ENCODE measurements around the gene LOXL1.

LOXL1 gene

GRCh38 chr15:73993211-73993994 is 67.1 kb downstream of the LOXL1 start:
- TF ChIP-seq CTCF (IDR thresholded peaks at IDR 0.05; ENCODE audit: poor library complexity, severe bottlenecking) = no peak
- peaks cover 48% of the 10 kb centered on the region for H3K4me1 ChIP-seq (ENCODE audit: insufficient read depth, poor library complexity, severe bottlenecking)
- no peaks in the 10 kb centered on the region for H3K27me3 ChIP-seq (ENCODE audit: insufficient read depth, poor library complexity, severe bottlenecking)
- no peaks in the 10 kb centered on the region for H3K9me3 ChIP-seq (ENCODE audit: severe bottlenecking)
- H3K4me3 ChIP-seq (ENCODE audit: severe bottlenecking) = peak overlapping the region; percentile 52
- ATAC-seq (ENCODE audit: low read depth) (no peak), DNase-seq (ENCODE audit: low spot score) (no peak)
- peak overlapping the region; percentile 66 for H3K27ac ChIP-seq (ENCODE audit: poor library complexity, severe bottlenecking)
- peaks cover 16% of the 10 kb centered on the region for H3K36me3 ChIP-seq (ENCODE audit: low read depth)

- peak within 1 kb of the TSS; percentile 66 for H3K27ac ChIP-seq (ENCODE audit: poor library complexity, severe bottlenecking)
- ATAC-seq (ENCODE audit: low read depth) = peak; percentile 88
- peak; percentile 100 for DNase-seq (ENCODE audit: low spot score)
- peaks cover 27% of the 10 kb centered on the region for H3K36me3 ChIP-seq (ENCODE audit: low read depth)
- no peaks in the 10 kb centered on the region for H3K9me3 ChIP-seq (ENCODE audit: severe bottlenecking)
- no peak for TF ChIP-seq CTCF (IDR thresholded peaks at IDR 0.05; ENCODE audit: poor library complexity, severe bottlenecking)
- H3K4me3 ChIP-seq (ENCODE audit: severe bottlenecking) = peak within 1 kb of the TSS; percentile 52
- peaks cover 38% of the 10 kb centered on the region for H3K4me1 ChIP-seq (ENCODE audit: insufficient read depth, poor library complexity, severe bottlenecking)
- no peaks in the 10 kb centered on the region for H3K27me3 ChIP-seq (ENCODE audit: insufficient read depth, poor library complexity, severe bottlenecking)
Observed at GRCh38 chr15:73994413-73994883, 68.2 kb downstream of the LOXL1 start, which contains the start of gene PML. Gene PML, plus strand, starts transcription at chr15:73994716. Its CDS starts 97 bp downstream, at chr15:73994813.

- peak overlapping the region; percentile 66 for H3K27ac ChIP-seq (ENCODE audit: poor library complexity, severe bottlenecking)
- H3K27me3 ChIP-seq (ENCODE audit: insufficient read depth, poor library complexity, severe bottlenecking) = no peaks in the 10 kb centered on the region
- ATAC-seq (ENCODE audit: low read depth) (0 out of 3 replicates have a peak, but pooled peaks have one; percentile 1), DNase-seq (ENCODE audit: low spot score) (no peak)
- H3K4me1 ChIP-seq (ENCODE audit: insufficient read depth, poor library complexity, severe bottlenecking) = peaks cover 33% of the 10 kb centered on the region
- TF ChIP-seq CTCF (IDR thresholded peaks at IDR 0.05; ENCODE audit: poor library complexity, severe bottlenecking) = no peak
- H3K9me3 ChIP-seq (ENCODE audit: severe bottlenecking) = no peaks in the 10 kb centered on the region
- peaks cover 31% of the 10 kb centered on the region for H3K36me3 ChIP-seq (ENCODE audit: low read depth)
- peak overlapping the region; percentile 52 for H3K4me3 ChIP-seq (ENCODE audit: severe bottlenecking)
Observed at GRCh38 chr15:73994912-73995622, 68.8 kb downstream of the LOXL1 start.

GRCh38 chr15:73996267-73996666 is 70.0 kb downstream of the LOXL1 start:
- H3K9me3 ChIP-seq (ENCODE audit: severe bottlenecking) = no peaks in the 10 kb centered on the region
- ATAC-seq (ENCODE audit: low read depth) (no peak), DNase-seq (ENCODE audit: low spot score) (no peak)
- peaks cover 25% of the 10 kb centered on the region for H3K4me1 ChIP-seq (ENCODE audit: insufficient read depth, poor library complexity, severe bottlenecking)
- H3K27ac ChIP-seq (ENCODE audit: poor library complexity, severe bottlenecking) = peak overlapping the region; percentile 66
- peaks cover 43% of the 10 kb centered on the region for H3K36me3 ChIP-seq (ENCODE audit: low read depth)
- H3K4me3 ChIP-seq (ENCODE audit: severe bottlenecking) = peak overlapping the region; percentile 52
- no peaks in the 10 kb centered on the region for H3K27me3 ChIP-seq (ENCODE audit: insufficient read depth, poor library complexity, severe bottlenecking)
- TF ChIP-seq CTCF (IDR thresholded peaks at IDR 0.05; ENCODE audit: poor library complexity, severe bottlenecking) = no peak

Measured in RWPE2 (cell line).